T-helper 2 cell treated with Interferon-gamma antibody and Interleukin-4, amounts not matched to agents 100 ng/mL and 5 ng/mL, for 36 hours (primary cell): ENCODE measurements around the gene PTPRA. TPM values are rescaled to one million over a fixed set of nuclear protein-coding genes. Genes with fewer than 3 reads are reported as not detected.

Experiments used
- intact Hi-C: fragments of 100-400 bp; cut with micrococcal nuclease; formaldehyde crosslinking; loops from one replicate; pipeline ENCODE4 v1.15.1; 2023
- total RNA-seq: library from RNA; stranded (reverse); gene quantifications from 2 replicates; pipeline ENCODE4 v1.2.3, GENCODE V29; 2022

PTPRA gene
- total RNA-seq, 1 donor from 2014 or later: 70.2 TPM

GRCh38 chr20:2918096-2919049 lies 45.1 kb downstream of the PTPRA start:
- intact Hi-C loops: loop anchor here (10.0 kb wide), 1 partner anchor 66 kb away; no protein-coding TSS in a partner anchor

- intact Hi-C loops: loop anchor here (10.0 kb wide), 1 partner anchor 65 kb away; no protein-coding TSS in a partner anchor
Observed at GRCh38 chr20:2919518-2920245, 46.4 kb downstream of the PTPRA start.

- intact Hi-C loops: no loop called here
Observed at GRCh38 chr20:2920473-2920872, 47.2 kb downstream of the PTPRA start.

- intact Hi-C loops: no loop called here
Observed at GRCh38 chr20:2921506-2921905, 48.2 kb downstream of the PTPRA start.

- intact Hi-C loops: no loop called here
Observed at GRCh38 chr20:2922957-2923356, 49.7 kb downstream of the PTPRA start.

GRCh38 chr20:2930538-2930937 lies 57.3 kb downstream of the PTPRA start:
- intact Hi-C loops: no loop called here

- intact Hi-C loops: no loop called here
Observed at GRCh38 chr20:2932498-2932897, 59.2 kb downstream of the PTPRA start.

- intact Hi-C loops: no loop called here
Observed at GRCh38 chr20:2937902-2938301, 64.6 kb downstream of the PTPRA start.

GRCh38 chr20:2942439-2942838 lies 69.2 kb downstream of the PTPRA start:
- intact Hi-C loops: no loop called here

- intact Hi-C loops: no loop called here
Observed at GRCh38 chr20:2946988-2947961, 74.0 kb downstream of the PTPRA start.

- intact Hi-C loops: no loop called here
Observed at GRCh38 chr20:2948968-2949367, 75.7 kb downstream of the PTPRA start.

GRCh38 chr20:2952766-2953165 lies 79.5 kb downstream of the PTPRA start:
- intact Hi-C loops: no loop called here

GRCh38 chr20:2955257-2955970 lies 82.1 kb downstream of the PTPRA start:
- intact Hi-C loops: no loop called here

- intact Hi-C loops: no loop called here
Observed at GRCh38 chr20:2956480-2956879, 83.2 kb downstream of the PTPRA start.

- intact Hi-C loops: no loop called here
Observed at GRCh38 chr20:2967841-2968240, 94.6 kb downstream of the PTPRA start.

GRCh38 chr20:2972126-2972525 lies 98.8 kb downstream of the PTPRA start:
- intact Hi-C loops: no loop called here

GRCh38 chr20:2973574-2973973 lies 100.3 kb downstream of the PTPRA start:
- intact Hi-C loops: no loop called here

GRCh38 chr20:2978519-2978918 lies 105.2 kb downstream of the PTPRA start:
- intact Hi-C loops: no loop called here

- intact Hi-C loops: loop anchor here (5.0 to 10.0 kb wide), 2 partner anchors 67 to 109 kb away; partner anchors contain the start of gene PTPRA
Observed at GRCh38 chr20:2981646-2982045, 108.4 kb downstream of the PTPRA start.

GRCh38 chr20:2983508-2983907 lies 110.2 kb downstream of the PTPRA start:
- intact Hi-C loops: loop anchor here (5.0 to 10.0 kb wide), 2 partner anchors 69 to 111 kb away; partner anchors contain the start of gene PTPRA
